Activated T-cell treated with anti-CD3 and anti-CD28 coated beads, Interleukin-2, amount 50 U/mL, for 72 hours (primary cell): ENCODE measurements around the gene SNX30. TPM values are rescaled to one million over a fixed set of nuclear protein-coding genes. Genes with fewer than 3 reads are reported as not detected.

Source experiments
- ATAC-seq, 2 donors: fragments of 150-1000 bp; cut with Tn5 transposase; replicated peaks in 1 of 2; 2 replicates each; pipeline ENCODE4 v1.10.0; 2021; ENCODE audit warnings: moderate library complexity in 2 of 2, mild to moderate bottlenecking in 1 of 2
- DNase-seq, 2 donors: peaks; one replicate each; pipeline ENCODE4 v3.0.0; 2021 to 2022; ENCODE audit warnings: mixed read lengths in 1 of 2
- H3K27ac Mint-ChIP-seq: one replicate; pipeline ENCODE4 v1.8.0; 2022; ENCODE audit warnings: mild to moderate bottlenecking, moderate library complexity, mixed read lengths
- H3K27me3 Mint-ChIP-seq: one replicate; pipeline ENCODE4 v1.8.0; 2022; ENCODE audit warnings: low read depth, mixed read lengths
- H3K36me3 Mint-ChIP-seq, 2 donors: one replicate each; pipeline ENCODE4 v1.8.0; 2022; ENCODE audit warnings: mixed read lengths in 2 of 2, mild to moderate bottlenecking in 1 of 2; ENCODE audit not compliant: insufficient read depth in 2 of 2
- H3K4me1 Mint-ChIP-seq: one replicate; pipeline ENCODE4 v1.8.0; 2022; ENCODE audit warnings: low read depth, mixed read lengths
- H3K4me3 Mint-ChIP-seq, 2 donors: one replicate each; pipeline ENCODE4 v1.8.0; 2022; ENCODE audit warnings: mild to moderate bottlenecking in 2 of 2, mixed read lengths in 2 of 2, moderate library complexity in 2 of 2
- H3K9me3 Mint-ChIP-seq, 2 donors: one replicate each; pipeline ENCODE4 v1.8.0; 2022; ENCODE audit warnings: mixed read lengths in 2 of 2
- total RNA-seq, 2 donors: library from RNA; stranded (reverse); gene quantifications; one replicate each; pipeline ENCODE4 v1.2.3, GENCODE V29; 2022

The SNX30 gene
- total RNA-seq, 2 donors from 2014 or later = 5.1 to 5.4 TPM

- ATAC-seq (no peak), DNase-seq (no peak)
- H3K4me3 Mint-ChIP-seq = no peak overlapping the region
- H3K36me3 Mint-ChIP-seq = no peaks in the 10 kb centered on the region
- H3K27me3 Mint-ChIP-seq = no peaks in the 10 kb centered on the region
- H3K4me1 Mint-ChIP-seq = no peaks in the 10 kb centered on the region
- no peaks in the 10 kb centered on the region for H3K9me3 Mint-ChIP-seq
- no peak overlapping the region for H3K27ac Mint-ChIP-seq
Observed at GRCh38 chr9:112884101-112884500, 133.5 kb downstream of the SNX30 start.

- H3K9me3 Mint-ChIP-seq = no peaks in the 10 kb centered on the region
- no peaks in the 10 kb centered on the region for H3K36me3 Mint-ChIP-seq
- no peak overlapping the region for H3K27ac Mint-ChIP-seq
- H3K4me1 Mint-ChIP-seq = no peaks in the 10 kb centered on the region
- no peak overlapping the region for H3K4me3 Mint-ChIP-seq
- DNase-seq = no peak
- peaks cover 5% of the 10 kb centered on the region for H3K27me3 Mint-ChIP-seq
- no peak for ATAC-seq
Observed at GRCh38 chr9:112884721-112885120, 134.2 kb downstream of the SNX30 start.

DNA sequence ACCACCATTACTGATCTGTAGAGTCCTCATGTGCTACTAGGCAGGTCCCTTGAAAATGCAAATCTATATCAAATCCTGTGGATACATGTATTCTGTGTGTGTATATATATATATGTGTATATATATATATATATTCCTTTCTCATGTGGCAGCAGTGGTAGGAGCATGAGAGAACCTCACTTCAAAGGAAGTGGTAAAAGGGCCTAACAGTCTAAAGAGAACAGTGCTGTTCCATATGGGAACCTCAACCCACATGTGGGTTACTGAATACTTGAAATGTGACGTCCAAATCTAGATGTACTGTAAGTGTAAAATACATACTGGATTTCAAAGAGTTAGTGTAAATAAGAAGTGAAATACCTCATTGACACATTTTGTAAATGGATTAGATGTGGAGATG lies 134.8 kb downstream of the SNX30 start:
- Mint-ChIP-seq H3K36me3 (no peaks in the 10 kb centered on the region), H3K9me3 (no peaks in the 10 kb centered on the region), H3K27ac (no peak overlapping the region), H3K4me1 (no peaks in the 10 kb centered on the region), H3K4me3 (no peak overlapping the region), H3K27me3 (peaks cover 11% of the 10 kb centered on the region)
- ATAC-seq (no peak), DNase-seq (no peak)

GRCh38 chr9:112886351-112886750 lies 135.8 kb downstream of the SNX30 start:
- no peak for DNase-seq
- no peaks in the 10 kb centered on the region for H3K36me3 Mint-ChIP-seq
- ATAC-seq = no peak
- H3K27me3 Mint-ChIP-seq = peaks cover 13% of the 10 kb centered on the region
- no peak overlapping the region for H3K27ac Mint-ChIP-seq
- H3K9me3 Mint-ChIP-seq = no peaks in the 10 kb centered on the region
- no peak overlapping the region for H3K4me3 Mint-ChIP-seq
- H3K4me1 Mint-ChIP-seq = no peaks in the 10 kb centered on the region

GRCh38 chr9:112887381-112887780 lies 136.8 kb downstream of the SNX30 start:
- peaks cover 23% of the 10 kb centered on the region for H3K27me3 Mint-ChIP-seq
- no peak for ATAC-seq
- no peak overlapping the region for H3K4me3 Mint-ChIP-seq
- no peak for DNase-seq
- H3K27ac Mint-ChIP-seq = no peak overlapping the region
- no peaks in the 10 kb centered on the region for H3K9me3 Mint-ChIP-seq
- H3K4me1 Mint-ChIP-seq = no peaks in the 10 kb centered on the region
- H3K36me3 Mint-ChIP-seq = no peaks in the 10 kb centered on the region

GRCh38 chr9:112890106-112891081 lies 139.8 kb downstream of the SNX30 start, which contains the start of gene SLC46A2:
TSS of gene SLC46A2 (minus strand) at chr9:112890876. CDS start at chr9:112890681, 195 bp downstream.
- Mint-ChIP-seq H3K36me3 (no peaks in the 10 kb centered on the region), H3K27ac (no peak within 1 kb of the TSS), H3K4me1 (no peaks in the 10 kb centered on the region), H3K27me3 (peaks cover 32% of the 10 kb centered on the region), H3K9me3 (no peaks in the 10 kb centered on the region), H3K4me3 (peak within 1 kb of the TSS in 1 of 2 donors; percentile 29)
- ATAC-seq (no peak), DNase-seq (no peak)

DNA sequence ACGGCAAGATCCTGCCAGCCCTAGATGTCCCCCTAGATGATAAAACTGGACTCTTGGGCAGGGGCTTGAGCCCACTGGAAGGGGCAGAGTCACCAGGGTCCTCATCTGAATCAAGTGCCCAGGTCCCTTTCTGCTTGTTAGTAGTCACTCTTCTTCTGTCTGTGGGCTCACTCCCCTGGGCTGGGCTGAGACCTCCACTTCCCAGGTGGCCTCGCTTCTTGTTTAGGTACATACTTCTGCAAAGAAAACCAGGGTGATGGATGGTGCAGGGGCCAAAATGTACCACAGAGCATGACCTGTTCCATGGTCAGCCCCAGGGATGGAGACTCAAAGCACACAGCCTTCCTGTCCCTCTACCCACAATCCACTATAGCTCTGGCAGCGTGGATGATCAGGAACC lies 141.0 kb downstream of the SNX30 start:
- Mint-ChIP-seq H3K27me3 (peaks cover 41% of the 10 kb centered on the region), H3K9me3 (peaks cover 2 to 4% of the 10 kb centered on the region in 2 donors), H3K4me1 (no peaks in the 10 kb centered on the region), H3K27ac (no peak overlapping the region), H3K36me3 (no peaks in the 10 kb centered on the region), H3K4me3 (no peak overlapping the region)
- DNase-seq (no peak), ATAC-seq (no peak)

GRCh38 chr9:112892981-112893380 lies 142.4 kb downstream of the SNX30 start:
- DNase-seq (no peak), ATAC-seq (no peak)
- Mint-ChIP-seq H3K4me1 (no peaks in the 10 kb centered on the region), H3K27ac (no peak overlapping the region), H3K27me3 (peaks cover 50% of the 10 kb centered on the region), H3K36me3 (no peaks in the 10 kb centered on the region), H3K4me3 (no peak overlapping the region), H3K9me3 (peaks cover 2 to 4% of the 10 kb centered on the region in 2 donors)

- ATAC-seq = no peak
Observed at GRCh38 chr9:112894041-112894440, 143.5 kb downstream of the SNX30 start.

DNA sequence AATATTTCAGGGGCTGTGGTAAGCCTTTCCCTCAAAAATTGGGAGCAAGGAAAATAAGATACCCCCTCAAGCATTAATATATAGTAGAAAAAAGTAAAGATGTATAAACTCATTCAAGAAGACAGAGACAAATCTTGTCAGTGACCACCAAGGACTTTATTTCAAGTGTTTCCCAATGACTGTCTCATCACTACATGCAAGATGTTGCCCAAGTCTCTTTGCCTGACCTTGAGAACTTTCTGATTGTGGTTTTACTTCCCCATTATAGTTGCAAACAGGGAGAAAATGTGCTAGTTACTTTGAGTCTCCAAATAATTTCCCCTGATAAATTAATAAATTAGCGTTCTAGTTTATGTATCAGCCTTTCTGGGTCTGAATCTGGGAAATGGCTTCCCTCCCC lies 144.1 kb downstream of the SNX30 start:
- DNase-seq = no peak
- Mint-ChIP-seq H3K27me3 (peaks cover 54% of the 10 kb centered on the region), H3K36me3 (no peaks in the 10 kb centered on the region), H3K27ac (no peak overlapping the region), H3K9me3 (peaks cover 2 to 4% of the 10 kb centered on the region in 2 donors), H3K4me1 (no peaks in the 10 kb centered on the region), H3K4me3 (no peak overlapping the region)
- ATAC-seq = no peak

More at GRCh38 chr9:112894041-112894440, 143.5 kb downstream of the SNX30 start:
- Mint-ChIP-seq H3K36me3 (no peaks in the 10 kb centered on the region), H3K27me3 (peaks cover 58% of the 10 kb centered on the region), H3K4me1 (no peaks in the 10 kb centered on the region), H3K9me3 (peaks cover 2 to 4% of the 10 kb centered on the region in 2 donors), H3K4me3 (no peak overlapping the region), H3K27ac (no peak overlapping the region)
- no peak for DNase-seq

GRCh38 chr9:112896131-112896530 lies 145.6 kb downstream of the SNX30 start:
- no peak for ATAC-seq
- H3K4me3 Mint-ChIP-seq = no peak overlapping the region
- H3K36me3 Mint-ChIP-seq = no peaks in the 10 kb centered on the region
- H3K9me3 Mint-ChIP-seq = peaks cover 2 to 4% of the 10 kb centered on the region in 2 donors
- H3K4me1 Mint-ChIP-seq = no peaks in the 10 kb centered on the region
- peaks cover 54% of the 10 kb centered on the region for H3K27me3 Mint-ChIP-seq
- H3K27ac Mint-ChIP-seq = no peak overlapping the region
- no peak for DNase-seq

DNA sequence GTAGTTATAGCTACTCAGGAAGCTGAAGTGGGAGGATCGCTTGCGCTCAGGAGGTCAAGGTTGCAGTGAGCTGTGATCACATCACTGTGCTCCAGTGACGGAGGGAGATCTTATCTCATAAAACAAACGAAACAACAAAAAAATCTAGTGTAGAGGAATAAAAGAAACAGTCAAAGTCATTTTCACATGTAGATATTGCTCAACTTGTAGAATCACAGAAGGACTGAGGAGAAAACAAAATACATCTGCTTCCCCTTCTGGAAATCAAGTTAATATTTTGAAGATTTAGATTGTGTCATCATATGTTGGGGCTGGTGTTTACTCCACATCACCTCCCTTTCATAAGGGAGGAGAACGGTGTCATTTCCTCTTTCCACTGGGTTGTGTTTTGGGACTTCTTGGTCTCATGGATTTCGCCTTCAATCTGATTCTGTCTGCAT lies 148.3 kb downstream of the SNX30 start:
- H3K36me3 Mint-ChIP-seq = no peaks in the 10 kb centered on the region
- H3K4me1 Mint-ChIP-seq = no peaks in the 10 kb centered on the region
- H3K27me3 Mint-ChIP-seq = peaks cover 49% of the 10 kb centered on the region
- no peak overlapping the region for H3K4me3 Mint-ChIP-seq
- no peak overlapping the region for H3K27ac Mint-ChIP-seq
- H3K9me3 Mint-ChIP-seq = peaks cover 2 to 4% of the 10 kb centered on the region in 2 donors
- no peak for ATAC-seq
- DNase-seq = no peak

GRCh38 chr9:112900488-112900887 lies 149.9 kb downstream of the SNX30 start:
- peaks cover 2 to 4% of the 10 kb centered on the region in 2 donors for H3K9me3 Mint-ChIP-seq
- no peak overlapping the region for H3K27ac Mint-ChIP-seq
- no peak for ATAC-seq
- no peaks in the 10 kb centered on the region for H3K4me1 Mint-ChIP-seq
- peaks cover 49% of the 10 kb centered on the region for H3K27me3 Mint-ChIP-seq
- H3K36me3 Mint-ChIP-seq = no peaks in the 10 kb centered on the region
- DNase-seq = no peak
- no peak overlapping the region for H3K4me3 Mint-ChIP-seq
